MM.1S (cell line): ENCODE data around the gene KHK.

Experiments
- CTCF ChIP-seq: fragments of 300-600 bp; sonication (generic); IDR thresholded peaks from 2 replicates; pipeline ENCODE4 v1.5.1; 2016; ENCODE audit warnings: antibody characterized with exemption, low read length, mixed read lengths
- EZH2phosphoT487 ChIP-seq: fragments of 300-600 bp; sonication (generic); IDR thresholded peaks from 2 replicates; pipeline ENCODE4 v1.6.1; 2018; ENCODE audit warnings: antibody characterized with exemption, low read length

DNA sequence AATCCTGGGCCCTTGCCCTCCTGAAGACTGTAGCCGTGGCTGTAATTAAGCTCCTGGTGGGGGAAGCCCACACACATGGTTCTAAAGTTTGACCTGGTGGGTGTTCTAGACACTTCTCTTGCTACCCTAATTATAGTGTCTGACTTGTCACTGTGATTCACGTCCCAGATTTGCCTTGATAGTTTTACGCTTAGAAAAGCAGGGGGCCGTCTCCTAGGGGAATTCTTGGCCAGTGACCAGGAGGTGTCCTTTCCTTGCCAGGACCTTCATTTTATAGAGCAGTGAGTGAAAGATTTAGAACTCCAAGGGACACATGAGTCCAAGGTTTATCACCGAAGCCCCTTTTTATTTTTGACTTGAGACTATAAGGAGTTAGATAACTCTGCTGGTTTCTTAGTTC lies 44.8 kb upstream of the KHK start:
- TF ChIP-seq CTCF (no peak), EZH2phosphoT487 (no peak)
